Neuronal stem cell (in vitro differentiated cells): ENCODE measurements around the gene TAS2R41.
A peak's percentile ranks its signal among the peaks of the same experiment; 100 is the strongest.

Source experiments
- DNase-seq: peaks from one replicate; pipeline ENCODE4 v3.0.0-alpha.2; 2013; ENCODE audit warnings: low spot score
- H2AFZ ChIP-seq: one replicate; pipeline ENCODE4 v1.6.1; 2013; ENCODE audit warnings: mild to moderate bottlenecking, low read length, inconsistent platforms
- H2AK5ac ChIP-seq: 2 replicates; pipeline ENCODE4 v1.6.1; 2013; ENCODE audit warnings: low read depth, mild to moderate bottlenecking, inconsistent platforms, low read length, moderate library complexity, mixed read lengths
- H2BK120ac ChIP-seq: 2 replicates; pipeline ENCODE4 v1.6.1; 2013; ENCODE audit warnings: low read depth, mild to moderate bottlenecking, inconsistent platforms, low read length, moderate library complexity, mixed read lengths
- H2BK12ac ChIP-seq: one replicate; pipeline ENCODE4 v1.6.1; 2013; ENCODE audit warnings: low read length, inconsistent platforms
- H2BK15ac ChIP-seq: 2 replicates; pipeline ENCODE4 v1.6.1; 2013; ENCODE audit warnings: mild to moderate bottlenecking, low read length, inconsistent platforms, mixed read lengths
- H2BK5ac ChIP-seq: one replicate; pipeline ENCODE4 v1.6.1; 2013; ENCODE audit warnings: inconsistent platforms, mild to moderate bottlenecking, low read length, moderate library complexity
- H3K14ac ChIP-seq: one replicate; pipeline ENCODE4 v1.6.1; 2013; ENCODE audit warnings: low read length, inconsistent platforms
- H3K18ac ChIP-seq: 2 replicates; pipeline ENCODE4 v1.6.1; 2013; ENCODE audit warnings: low read length, inconsistent platforms
- H3K23ac ChIP-seq: 2 replicates; pipeline ENCODE4 v1.6.1; 2013; ENCODE audit warnings: low read depth, mild to moderate bottlenecking, mixed read lengths, low read length, inconsistent platforms; ENCODE audit not compliant: poor library complexity
- H3K27ac ChIP-seq: replicated peaks from 3 replicates; pipeline ENCODE4 v1.5.1; 2013; ENCODE audit warnings: low read length, inconsistent platforms
- H3K27me3 ChIP-seq, 3 experiments: 2 replicates each; pipeline ENCODE4 v1.6.1; 2013; ENCODE audit warnings: low read length in 3 of 3, mild to moderate bottlenecking in 2 of 3, inconsistent platforms in 1 of 3, low read depth in 1 of 3, mixed read lengths in 1 of 3, moderate library complexity in 1 of 3; ENCODE audit not compliant: control insufficient read depth in 3 of 3, insufficient read depth in 3 of 3
- H3K36me3 ChIP-seq, 2 donors: replicated peaks in 1 of 2; 2 replicates each; pipeline ENCODE4 v1.6.1; 2013; ENCODE audit warnings: low read length in 2 of 2; ENCODE audit not compliant: control insufficient read depth in 2 of 2, insufficient read depth in 2 of 2
- H3K4ac ChIP-seq: 2 replicates; pipeline ENCODE4 v1.6.1; 2013; ENCODE audit warnings: inconsistent platforms, mild to moderate bottlenecking, low read length, moderate library complexity
- H3K4me1 ChIP-seq, 2 donors: 1 replicate in 1 of 2; 2 replicates in 1 of 2; pipeline ENCODE4 v1.6.1; 2013; ENCODE audit warnings: low read length in 2 of 2, low read depth in 1 of 2; ENCODE audit not compliant: control insufficient read depth in 2 of 2, insufficient read depth in 1 of 2
- H3K4me2 ChIP-seq: one replicate; pipeline ENCODE4 v1.6.1; 2013; ENCODE audit warnings: mild to moderate bottlenecking, low read length, inconsistent platforms; ENCODE audit not compliant: insufficient read depth, poor library complexity, severe bottlenecking
- H3K4me3 ChIP-seq, 2 donors: 2 replicates each; pipeline ENCODE4 v1.5.1; 2013; ENCODE audit warnings: low read length in 2 of 2, mild to moderate bottlenecking in 2 of 2, inconsistent platforms in 1 of 2, moderate library complexity in 1 of 2
- H3K79me1 ChIP-seq: one replicate; pipeline ENCODE4 v1.6.1; 2013; ENCODE audit warnings: low read depth, mild to moderate bottlenecking, inconsistent platforms, low read length, moderate library complexity
- H3K9ac ChIP-seq: one replicate; pipeline ENCODE4 v1.6.1; 2013; ENCODE audit warnings: mild to moderate bottlenecking, low read depth, low read length, inconsistent platforms; ENCODE audit not compliant: poor library complexity
- H3K9me3 ChIP-seq, 2 donors: replicated peaks in 1 of 2; 2 replicates each; pipeline versions ENCODE3 to v1.6.1; 2013; ENCODE audit warnings: low read length in 2 of 2, mild to moderate bottlenecking in 2 of 2, inconsistent platforms in 1 of 2, low read depth in 1 of 2, mixed read lengths in 1 of 2, moderate library complexity in 1 of 2; ENCODE audit not compliant: control insufficient read depth in 2 of 2, insufficient read depth in 1 of 2
- H4K8ac ChIP-seq: one replicate; pipeline ENCODE4 v1.6.1; 2013; ENCODE audit warnings: low read depth, mild to moderate bottlenecking, inconsistent platforms, low read length, moderate library complexity
- H4K91ac ChIP-seq: one replicate; pipeline ENCODE4 v1.6.1; 2013; ENCODE audit warnings: low read length, low read depth, mild to moderate bottlenecking, inconsistent platforms; ENCODE audit not compliant: poor library complexity
- WGBS, 2 donors: extraction: QIAGEN DNeasy Blood & Tissue Kit; methylation state at CpG; one replicate each; pipeline ENCODE4 v1.1.7; 2013; ENCODE audit warnings: missing lambda C conversion rate in 2 of 2, mixed read lengths in 1 of 2; ENCODE audit not compliant: insufficient read length in 2 of 2, insufficient replicate concordance in 1 of 2; ENCODE audit errors: extremely low coverage in 2 of 2; 5-methylcytosine and 5-hydroxymethylcytosine counted together

TAS2R41 gene

GRCh38 chr7:143447466-143447865 lies 30.2 kb upstream of the TAS2R41 start:
- no peak overlapping the region for H3K4ac ChIP-seq
- no peak overlapping the region for H3K4me3 ChIP-seq
- no peak overlapping the region for H2BK5ac ChIP-seq
- no peak overlapping the region for H2BK15ac ChIP-seq
- peak; percentile 14 for DNase-seq
- peaks cover 0 to 11% of the 10 kb centered on the region in 2 donors for H3K4me1 ChIP-seq
- no peaks in the 10 kb centered on the region for H3K36me3 ChIP-seq
- no peak overlapping the region for H3K14ac ChIP-seq
- WGBS, 2 donors = no CpG with 5 or more reads among the region's 3 CpGs
- H2BK120ac ChIP-seq = no peak overlapping the region
- no peak overlapping the region for H4K91ac ChIP-seq
- no peak overlapping the region for H3K23ac ChIP-seq
- H3K27ac ChIP-seq = peak overlapping the region; percentile 18
- H3K9ac ChIP-seq = no peak overlapping the region
- no peak overlapping the region for H4K8ac ChIP-seq
- H3K27me3 ChIP-seq = peaks cover 0 to 2% (median 0%) of the 10 kb centered on the region in 3 experiments
- H3K4me2 ChIP-seq = no peak overlapping the region
- no peaks in the 10 kb centered on the region for H3K79me1 ChIP-seq
- no peak overlapping the region for H2AFZ ChIP-seq
- no peak overlapping the region for H2BK12ac ChIP-seq
- no peak overlapping the region for H2AK5ac ChIP-seq
- H3K18ac ChIP-seq = no peak overlapping the region
- H3K9me3 ChIP-seq = no peaks in the 10 kb centered on the region

- no CpG with 5 or more reads among the region's 5 CpGs for WGBS, 2 donors
- Histone ChIP-seq H2BK120ac (no peak overlapping the region), H3K79me1 (no peaks in the 10 kb centered on the region), H2BK5ac (no peak overlapping the region), H2BK15ac (no peak overlapping the region), H3K4me3 (no peak overlapping the region), H3K27ac (no peak overlapping the region), H3K27me3 (peaks cover 0 to 2% (median 0%) of the 10 kb centered on the region in 3 experiments), H3K9me3 (no peaks in the 10 kb centered on the region), H2BK12ac (no peak overlapping the region), H3K36me3 (no peaks in the 10 kb centered on the region), H3K18ac (no peak overlapping the region), H3K14ac (no peak overlapping the region), H2AK5ac (no peak overlapping the region), H4K8ac (no peak overlapping the region), H3K4ac (no peak overlapping the region), H3K23ac (no peak overlapping the region), H4K91ac (no peak overlapping the region), H2AFZ (no peak overlapping the region), H3K9ac (no peak overlapping the region), H3K4me2 (no peak overlapping the region), H3K4me1 (peaks cover 3 to 11% of the 10 kb centered on the region in 2 donors)
- no peak for DNase-seq
Observed at GRCh38 chr7:143448429-143448828, 29.2 kb upstream of the TAS2R41 start.

GRCh38 chr7:143449793-143450192 lies 27.9 kb upstream of the TAS2R41 start:
- no peak overlapping the region for H3K27ac ChIP-seq
- H3K4me3 ChIP-seq = no peak overlapping the region
- H2AK5ac ChIP-seq = no peak overlapping the region
- no peak overlapping the region for H3K9ac ChIP-seq
- H3K23ac ChIP-seq = no peak overlapping the region
- no peak overlapping the region for H2AFZ ChIP-seq
- H3K4ac ChIP-seq = no peak overlapping the region
- no peak for DNase-seq
- WGBS, 2 donors = no CpG with 5 or more reads among the region's 3 CpGs
- H3K79me1 ChIP-seq = no peaks in the 10 kb centered on the region
- H3K18ac ChIP-seq = no peak overlapping the region
- no peak overlapping the region for H4K8ac ChIP-seq
- H3K9me3 ChIP-seq = no peaks in the 10 kb centered on the region
- no peak overlapping the region for H4K91ac ChIP-seq
- no peak overlapping the region for H2BK12ac ChIP-seq
- no peak overlapping the region for H2BK15ac ChIP-seq
- no peak overlapping the region for H3K4me2 ChIP-seq
- peaks cover 3 to 11% of the 10 kb centered on the region in 2 donors for H3K4me1 ChIP-seq
- no peak overlapping the region for H2BK120ac ChIP-seq
- peaks cover 0 to 2% (median 0%) of the 10 kb centered on the region in 3 experiments for H3K27me3 ChIP-seq
- no peak overlapping the region for H3K14ac ChIP-seq
- no peaks in the 10 kb centered on the region for H3K36me3 ChIP-seq
- H2BK5ac ChIP-seq = no peak overlapping the region

- no peak overlapping the region for H3K14ac ChIP-seq
- DNase-seq = no peak
- H3K36me3 ChIP-seq = no peaks in the 10 kb centered on the region
- H2BK15ac ChIP-seq = no peak overlapping the region
- H3K27me3 ChIP-seq = no peaks in the 10 kb centered on the region
- H3K18ac ChIP-seq = no peak overlapping the region
- H2BK12ac ChIP-seq = no peak overlapping the region
- no peak overlapping the region for H3K4ac ChIP-seq
- H3K9ac ChIP-seq = no peak overlapping the region
- H3K4me2 ChIP-seq = no peak overlapping the region
- no peak overlapping the region for H2AK5ac ChIP-seq
- no peak overlapping the region for H2BK120ac ChIP-seq
- H4K8ac ChIP-seq = no peak overlapping the region
- no peak overlapping the region for H3K27ac ChIP-seq
- H3K79me1 ChIP-seq = no peaks in the 10 kb centered on the region
- no peak overlapping the region for H4K91ac ChIP-seq
- H2AFZ ChIP-seq = no peak overlapping the region
- H3K4me3 ChIP-seq = no peak overlapping the region
- H3K23ac ChIP-seq = no peak overlapping the region
- no peak overlapping the region for H2BK5ac ChIP-seq
- H3K9me3 ChIP-seq = no peaks in the 10 kb centered on the region
- H3K4me1 ChIP-seq = peaks cover 3 to 7% of the 10 kb centered on the region in 2 donors
Observed at GRCh38 chr7:143451122-143451521, 26.6 kb upstream of the TAS2R41 start.
